Measurements from ENCODE around the gene RBPMS2.
"Not testable (repeated sequence)": the region's sequence is repeated elsewhere in the genome, so short reads cannot be mapped to it uniquely, and the experiment has no call there.

The RBPMS2 gene

DNA sequence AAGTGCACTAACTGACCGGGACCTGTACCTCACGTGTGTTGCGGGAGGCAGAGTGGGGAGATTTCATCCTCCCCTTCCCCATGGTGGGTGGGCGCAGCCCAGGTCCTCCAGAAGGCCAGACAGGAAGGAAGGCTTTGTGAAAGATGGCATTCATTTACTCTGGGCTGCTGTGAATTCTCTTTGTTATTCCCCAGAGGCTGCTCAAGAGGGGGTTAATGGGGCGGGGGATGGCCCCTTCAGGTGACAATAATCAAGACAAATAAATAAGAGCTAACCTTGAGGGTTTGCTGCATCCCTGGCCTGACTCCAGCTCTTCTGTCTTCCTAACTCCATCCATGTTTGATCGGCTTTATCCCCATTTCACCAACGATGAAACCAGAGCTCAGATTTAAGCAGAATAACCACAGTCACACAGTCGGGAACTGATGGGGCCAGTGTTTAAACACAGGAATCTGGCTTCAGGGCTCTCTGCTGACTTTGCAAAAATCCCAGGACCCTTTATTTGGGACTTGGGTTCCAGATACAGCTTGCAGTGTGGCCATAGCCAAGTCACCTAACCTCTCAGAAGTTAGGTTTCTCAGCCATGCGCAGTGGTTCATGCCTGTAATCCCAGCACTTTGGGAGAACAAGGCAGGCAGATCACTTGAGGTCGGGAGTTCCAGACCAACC lies 33.5 kb upstream of the RBPMS2 start:
- no peak for TF ChIP-seq CTCF (conservative IDR thresholded peaks at IDR 0.05)
- no peak overlapping the region for H3K27ac ChIP-seq

GRCh38 chr15:64807751-64808222 lies 32.4 kb upstream of the RBPMS2 start:
- no peak overlapping the region for H3K27ac ChIP-seq
- no peak for TF ChIP-seq CTCF (conservative IDR thresholded peaks at IDR 0.05)

DNA sequence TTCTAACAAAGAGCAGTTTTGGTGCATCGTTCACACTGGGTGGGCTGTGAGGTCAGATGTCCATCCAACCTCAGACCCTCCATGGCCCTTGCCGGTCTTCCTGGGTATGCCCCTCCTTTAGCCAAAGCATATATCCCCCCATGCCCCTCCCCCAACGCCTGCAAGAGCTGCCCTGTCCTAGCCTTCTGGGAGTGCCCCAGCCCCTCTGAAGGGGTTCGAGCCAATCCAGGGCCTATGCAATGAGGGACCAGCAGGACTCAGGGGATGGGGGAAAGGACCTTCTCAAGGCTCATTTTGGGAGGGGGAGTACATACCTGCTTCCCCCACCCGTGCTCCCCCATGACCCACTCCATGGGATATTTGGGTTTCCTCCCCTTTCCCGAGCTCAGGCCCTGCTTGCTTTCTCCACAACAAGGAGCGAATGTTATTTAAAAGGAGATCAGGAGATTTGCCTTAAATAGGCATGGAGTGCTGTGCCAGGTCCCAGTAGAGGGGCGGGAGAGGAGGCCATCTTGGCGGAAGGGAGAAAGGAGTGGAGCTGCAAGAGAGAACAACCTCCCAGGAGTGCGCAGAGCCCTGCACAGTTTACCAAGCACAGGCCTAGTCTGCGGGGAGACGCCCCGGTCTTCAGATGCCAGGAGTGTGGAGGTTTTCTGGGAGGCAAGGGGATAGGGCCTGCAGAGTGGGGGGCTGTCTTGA lies 31.8 kb upstream of the RBPMS2 start:
- no peak for TF ChIP-seq CTCF (conservative IDR thresholded peaks at IDR 0.05)
- H3K27ac ChIP-seq, result no peak overlapping the region

- no peak for TF ChIP-seq CTCF (conservative IDR thresholded peaks at IDR 0.05)
- H3K27ac ChIP-seq, result no peak overlapping the region
Measured at GRCh38 chr15:64806509-64806908, 31.1 kb upstream of the RBPMS2 start.

- TF ChIP-seq CTCF (conservative IDR thresholded peaks at IDR 0.05), result no peak
- no peak overlapping the region for H3K27ac ChIP-seq
Measured at GRCh38 chr15:64804619-64805018, 29.2 kb upstream of the RBPMS2 start.

GRCh38 chr15:64803526-64803925 lies 28.1 kb upstream of the RBPMS2 start:
- TF ChIP-seq CTCF (conservative IDR thresholded peaks at IDR 0.05), result no peak
- H3K27ac ChIP-seq, result no peak overlapping the region

DNA sequence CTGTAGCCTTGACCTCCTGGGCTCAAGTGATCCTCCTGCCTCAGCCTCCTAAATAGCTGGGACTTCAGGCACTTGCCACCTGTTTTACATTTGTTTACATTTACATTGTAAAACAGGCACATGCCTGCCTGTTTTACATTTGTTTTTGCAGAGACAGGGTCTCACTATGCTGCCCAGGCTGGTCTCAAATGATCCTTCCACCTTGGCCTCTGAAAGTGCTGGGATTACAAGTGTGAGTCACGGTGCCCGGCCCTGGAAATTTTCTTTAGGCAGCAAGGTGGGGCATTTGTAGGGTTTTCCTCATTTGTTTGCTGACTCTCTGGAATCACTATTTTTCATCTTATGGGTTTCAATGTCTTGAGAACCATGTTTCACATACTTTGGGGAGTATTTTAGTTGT lies 25.1 kb upstream of the RBPMS2 start:
- no peak overlapping the region for H3K27ac ChIP-seq
- no peak for TF ChIP-seq CTCF (conservative IDR thresholded peaks at IDR 0.05)

DNA sequence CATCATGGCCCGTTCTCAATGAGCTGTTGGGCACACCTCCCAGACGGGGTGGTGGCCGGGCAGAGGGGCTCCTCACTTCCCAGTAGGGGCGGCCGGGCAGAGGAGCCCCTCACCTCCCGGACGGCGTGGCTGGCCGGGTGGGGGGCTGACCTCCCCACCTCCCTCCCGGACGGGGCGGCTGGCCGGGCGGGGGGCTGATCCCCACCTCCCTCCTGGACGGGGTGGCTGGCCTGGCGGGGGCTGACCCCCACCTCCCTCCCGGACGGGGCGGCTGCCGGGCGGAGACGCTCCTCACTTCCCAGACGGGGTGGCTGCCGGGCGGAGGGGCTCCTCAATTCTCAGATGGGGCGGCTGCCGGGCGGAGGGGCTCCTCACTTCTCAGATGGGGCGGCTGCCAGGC lies 23.5 kb upstream of the RBPMS2 start:
- not testable (repeated sequence) for H3K27ac ChIP-seq

DNA sequence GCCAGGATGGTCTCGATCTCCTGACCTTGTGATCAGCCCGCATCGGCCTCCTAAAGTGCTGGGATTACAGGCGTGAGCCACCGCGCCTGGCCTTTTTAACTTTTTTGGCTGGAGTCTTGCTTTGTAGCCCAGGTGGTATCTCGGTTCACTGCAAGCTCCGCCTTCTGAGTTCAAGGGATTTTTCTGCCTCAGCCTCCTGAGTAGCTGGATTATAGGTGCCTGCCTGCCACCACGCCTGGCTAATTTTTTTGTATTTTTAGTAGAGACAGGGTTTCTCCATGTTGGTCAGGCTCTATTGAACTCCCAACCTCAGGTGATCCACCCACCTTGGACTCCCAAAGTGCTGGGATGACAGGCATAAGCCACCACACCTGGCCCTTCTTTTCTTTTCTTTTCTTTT lies 20.5 kb upstream of the RBPMS2 start:
- H3K27ac ChIP-seq, result not testable (repeated sequence)

GRCh38 chr15:64795299-64795698 lies 19.9 kb upstream of the RBPMS2 start:
- not testable (repeated sequence) for H3K27ac ChIP-seq
